Measurements from ENCODE around the gene MND1.
"Not testable (repeated sequence)": the region's sequence is repeated elsewhere in the genome, so short reads cannot be mapped to it uniquely, and the experiment has no call there.

The MND1 gene

DNA sequence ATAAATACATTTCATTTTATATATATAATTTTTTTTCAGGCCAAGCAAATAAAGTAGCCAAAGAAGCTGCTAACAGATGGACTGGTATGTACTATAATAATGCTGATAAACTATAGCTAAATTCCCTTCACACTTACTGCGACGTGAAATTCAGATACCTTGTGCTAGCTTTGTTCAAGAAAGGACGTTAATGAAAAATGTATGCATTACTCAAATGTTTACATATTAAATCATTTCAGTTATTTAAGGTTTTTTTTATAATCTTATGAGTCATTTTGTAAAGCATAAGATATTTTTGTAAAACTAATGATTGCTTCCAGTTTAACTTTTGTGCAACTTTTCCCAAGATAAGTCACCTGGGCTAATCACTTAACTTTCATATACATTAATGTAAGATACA lies 64.4 kb downstream of the MND1 start:
- no peak for DNase-seq

DNA sequence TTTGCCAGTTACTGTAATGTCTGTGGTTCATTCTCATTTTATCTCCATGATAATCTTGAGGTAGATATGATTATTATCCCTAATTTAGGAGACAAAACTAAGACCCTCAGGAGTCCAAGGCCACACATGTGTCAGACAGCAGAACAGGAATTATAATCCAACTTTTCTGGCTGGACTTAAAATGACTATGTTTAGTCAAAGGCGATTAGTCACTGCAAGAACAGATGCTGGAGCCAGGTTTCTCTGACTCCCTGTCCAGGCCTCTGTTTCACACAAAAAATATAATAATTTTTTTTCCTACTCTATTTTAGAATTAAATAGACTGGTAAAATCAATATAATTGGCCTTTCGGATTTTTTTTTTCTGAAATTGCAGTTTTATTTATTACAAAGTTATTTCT lies 64.9 kb downstream of the MND1 start:
- DNase-seq = no peak

DNA sequence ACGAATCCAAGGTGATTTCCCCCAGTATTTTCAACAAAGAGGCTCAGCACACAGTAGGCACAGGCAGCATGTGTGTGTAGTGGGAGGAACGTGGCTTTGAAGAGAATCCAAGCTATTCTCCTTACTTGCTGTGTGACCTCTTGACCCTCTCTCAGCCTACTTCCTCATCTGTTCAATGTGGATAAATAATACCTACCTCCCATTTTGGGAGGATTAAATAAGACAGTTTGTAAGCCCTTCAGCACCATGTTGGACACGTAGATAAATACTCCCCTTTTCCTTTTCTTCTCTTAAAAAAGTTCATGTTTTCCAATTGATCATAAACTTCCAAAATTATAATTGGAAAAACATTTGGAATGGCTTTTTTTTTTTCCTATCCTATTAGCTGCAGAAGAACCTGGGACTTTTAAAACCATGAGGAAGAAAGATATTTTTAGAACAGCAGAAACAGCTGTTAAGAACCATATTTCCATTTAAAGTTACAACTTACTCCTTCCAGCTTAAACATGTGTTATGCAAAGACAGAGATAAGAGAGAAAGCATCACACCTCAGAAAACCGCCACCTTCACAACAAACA lies 65.5 kb downstream of the MND1 start:
- no peak for DNase-seq

DNA sequence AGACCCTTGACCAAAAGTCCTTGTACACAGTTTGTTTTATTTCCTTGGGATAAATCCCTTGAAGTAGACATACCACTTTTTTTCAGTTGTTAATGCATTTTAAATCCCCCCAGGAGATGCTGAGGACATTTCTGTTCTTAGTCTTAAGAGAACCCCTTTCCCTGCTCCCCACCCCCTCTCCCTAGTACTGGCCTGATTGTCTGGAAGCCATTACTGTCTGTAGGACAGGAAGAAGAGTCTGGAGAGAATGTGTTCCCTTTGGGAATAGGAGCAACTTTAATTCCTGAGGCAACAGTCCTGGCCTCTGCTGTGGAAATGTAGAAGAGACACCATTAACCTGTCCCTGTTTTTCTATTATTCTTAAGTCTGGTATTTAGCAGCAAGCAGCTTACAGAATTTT lies 69.4 kb downstream of the MND1 start:
- DNase-seq = no peak

DNA sequence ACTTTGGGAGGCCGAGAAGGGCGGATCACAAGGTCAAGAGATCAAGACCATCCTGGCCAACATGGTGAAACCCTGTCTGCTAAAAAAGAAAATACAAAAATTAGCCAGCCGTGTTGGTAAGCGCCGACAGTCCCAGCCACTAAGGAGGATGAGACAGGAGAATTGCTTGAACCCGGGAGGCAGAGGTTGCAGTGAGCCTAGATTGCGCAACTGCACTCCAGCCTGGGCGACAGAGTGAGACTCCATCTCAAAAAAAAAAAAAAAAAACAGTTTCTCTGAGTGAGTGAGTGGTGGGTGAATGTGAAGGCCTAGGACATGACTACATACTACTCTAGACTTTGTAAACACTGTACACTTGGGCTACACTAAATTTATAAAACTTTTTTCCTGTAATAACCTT lies 72.0 kb downstream of the MND1 start:
- DNase-seq = not testable (repeated sequence)

DNA sequence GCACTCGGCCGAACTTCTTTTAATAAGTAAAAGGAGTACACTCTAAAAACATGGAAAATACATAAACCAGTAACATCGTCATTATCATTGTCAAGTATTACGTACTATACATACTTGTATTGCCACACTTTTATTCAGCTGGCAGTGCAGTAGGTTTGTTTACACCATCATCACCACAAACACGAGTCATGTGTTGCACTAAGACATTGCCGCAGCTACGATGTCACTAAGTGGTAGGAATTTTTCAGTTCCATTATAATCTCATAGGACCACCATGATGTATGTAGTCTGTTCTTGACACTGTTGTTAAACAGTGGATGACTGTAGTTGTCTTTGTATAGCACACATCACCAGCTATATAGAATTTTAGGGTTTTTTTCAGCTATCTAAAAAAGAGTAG lies 73.6 kb downstream of the MND1 start:
- no peak for DNase-seq

DNA sequence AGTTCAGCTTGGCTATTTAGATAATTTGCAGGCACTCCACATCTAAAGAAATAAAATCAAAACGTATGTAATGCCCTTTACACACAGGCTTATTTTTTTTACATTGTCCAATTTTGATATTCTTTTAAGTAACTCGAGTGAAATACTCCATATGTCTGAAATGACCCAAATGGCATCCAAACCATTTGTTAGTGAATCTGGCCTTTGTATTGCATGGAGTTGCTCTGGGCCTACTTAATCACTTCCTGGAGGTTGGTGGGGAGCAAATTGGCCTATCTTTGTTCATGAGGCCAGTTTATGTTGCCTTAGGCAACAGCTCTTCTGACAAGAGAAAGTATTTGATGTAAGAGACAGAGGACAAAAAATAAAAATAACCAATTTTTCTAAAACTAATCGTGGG lies 74.1 kb downstream of the MND1 start:
- no peak for DNase-seq

DNA sequence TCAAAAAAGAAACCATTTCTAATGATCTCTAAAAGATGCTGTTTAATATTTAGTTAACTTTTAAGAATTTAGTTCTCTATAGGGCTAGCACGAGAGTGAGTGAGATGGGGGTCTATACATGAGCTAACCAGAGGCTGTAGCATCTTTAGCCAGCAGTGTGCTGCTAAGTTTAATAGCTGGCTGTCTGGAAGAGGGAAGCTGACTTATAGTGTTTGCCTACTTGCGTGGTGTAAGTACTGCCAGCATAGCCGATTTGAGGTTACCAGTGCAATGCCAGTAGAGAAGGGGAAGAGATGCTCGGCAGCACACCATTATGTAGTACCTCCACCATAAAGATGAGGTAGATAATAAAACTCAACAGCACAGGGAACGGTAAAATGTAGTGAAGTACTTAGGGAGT lies 74.5 kb downstream of the MND1 start:
- DNase-seq = no peak

DNA sequence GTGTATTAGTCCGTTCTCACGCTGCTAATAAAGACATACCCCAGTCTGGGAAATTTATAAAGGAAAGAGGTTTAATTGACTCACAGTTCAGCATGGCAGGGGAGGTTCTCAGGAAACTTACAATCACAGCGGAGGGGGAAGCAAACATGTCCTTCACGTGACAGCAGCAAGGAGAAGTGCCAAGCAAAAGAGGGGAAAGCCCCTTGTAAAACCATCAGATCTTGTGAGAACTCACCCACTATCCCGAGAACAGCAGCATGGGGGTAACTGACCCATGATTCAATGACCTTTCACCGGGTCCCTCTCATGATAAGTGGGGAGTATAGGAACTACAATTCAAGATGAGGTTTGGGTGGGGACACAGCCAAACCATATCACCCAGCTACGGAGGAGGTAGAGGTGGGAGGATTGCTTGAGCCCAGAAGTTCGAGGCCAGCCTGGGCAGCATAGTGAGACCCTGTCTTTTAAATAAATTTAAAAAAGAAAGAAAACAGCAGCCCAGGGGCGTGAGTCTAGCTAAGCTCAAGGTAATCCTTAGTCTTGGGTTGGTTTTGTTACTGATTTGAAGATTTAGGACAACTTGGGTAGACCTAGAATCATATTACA lies 75.3 kb downstream of the MND1 start:
- DNase-seq = no peak

DNA sequence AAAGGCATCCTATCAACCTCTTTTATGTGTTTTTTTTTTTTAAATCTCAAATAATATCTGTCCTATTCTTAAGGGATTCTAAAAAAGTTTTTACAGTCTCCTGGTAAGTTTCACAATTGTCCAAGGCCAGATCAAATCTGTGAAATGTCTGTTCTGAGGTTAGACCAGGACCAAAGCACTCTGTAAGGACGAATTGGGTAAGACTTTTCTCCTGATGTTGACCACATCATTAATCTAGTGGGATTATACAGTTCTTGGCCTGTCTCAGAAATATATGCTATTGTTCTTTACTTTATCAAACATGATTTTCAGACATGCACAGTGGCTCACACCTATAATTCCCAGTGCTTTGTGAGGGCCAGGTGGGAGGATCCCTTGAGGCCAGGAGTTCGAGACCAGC lies 75.9 kb downstream of the MND1 start:
- no peak for DNase-seq

DNA sequence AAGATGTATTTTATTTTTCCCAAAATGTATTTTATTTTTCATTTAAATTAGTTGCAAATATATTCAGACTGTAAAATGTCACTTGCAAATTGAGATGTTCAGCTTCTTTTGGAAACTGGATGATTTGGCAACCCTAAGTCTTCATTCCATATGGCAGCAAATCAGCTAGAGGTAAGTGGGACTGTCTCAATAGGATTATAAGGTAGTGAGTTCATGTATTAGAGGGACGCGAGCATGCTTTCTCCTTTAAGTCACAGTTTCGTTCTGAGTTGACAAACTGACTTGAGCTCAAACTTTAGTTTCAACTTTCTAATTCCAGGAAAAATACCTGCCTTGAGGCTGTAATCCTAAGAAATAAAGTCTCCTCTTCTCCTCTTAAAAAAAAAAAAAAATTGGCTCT lies 77.5 kb downstream of the MND1 start:
- DNase-seq = no peak

DNA sequence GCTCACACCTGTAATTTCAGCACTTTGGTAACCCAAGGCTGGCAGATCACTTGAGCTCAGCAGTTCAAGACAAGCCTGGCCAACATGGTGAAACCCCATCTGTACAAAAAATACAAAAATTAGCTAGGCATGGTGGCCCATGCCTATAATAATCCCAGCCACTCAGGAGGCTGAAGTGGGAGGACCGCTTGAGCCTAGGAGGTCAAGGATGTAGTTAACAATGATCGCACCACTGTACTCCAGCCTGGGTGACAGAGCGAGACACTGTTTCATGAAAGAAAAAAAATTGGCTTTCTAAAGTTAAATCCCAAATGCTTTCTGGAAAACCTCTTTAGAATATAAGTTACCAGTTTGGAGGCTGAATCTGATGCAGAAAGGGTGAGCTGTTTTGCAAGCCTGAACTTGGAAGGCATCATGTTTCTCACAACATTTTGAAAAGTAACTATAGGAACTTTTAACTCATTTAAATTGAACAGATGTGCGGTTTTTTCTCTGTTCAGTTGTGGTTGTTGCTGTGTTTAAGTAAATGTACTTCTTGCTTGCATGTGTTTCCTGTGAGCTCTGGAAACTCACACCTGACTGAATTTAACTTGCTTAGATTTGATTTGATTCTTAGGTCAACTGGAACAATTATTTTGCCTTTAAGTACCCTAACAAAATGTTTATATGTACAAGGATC lies 81.9 kb downstream of the MND1 start:
- peak; percentile 23 for DNase-seq

DNA sequence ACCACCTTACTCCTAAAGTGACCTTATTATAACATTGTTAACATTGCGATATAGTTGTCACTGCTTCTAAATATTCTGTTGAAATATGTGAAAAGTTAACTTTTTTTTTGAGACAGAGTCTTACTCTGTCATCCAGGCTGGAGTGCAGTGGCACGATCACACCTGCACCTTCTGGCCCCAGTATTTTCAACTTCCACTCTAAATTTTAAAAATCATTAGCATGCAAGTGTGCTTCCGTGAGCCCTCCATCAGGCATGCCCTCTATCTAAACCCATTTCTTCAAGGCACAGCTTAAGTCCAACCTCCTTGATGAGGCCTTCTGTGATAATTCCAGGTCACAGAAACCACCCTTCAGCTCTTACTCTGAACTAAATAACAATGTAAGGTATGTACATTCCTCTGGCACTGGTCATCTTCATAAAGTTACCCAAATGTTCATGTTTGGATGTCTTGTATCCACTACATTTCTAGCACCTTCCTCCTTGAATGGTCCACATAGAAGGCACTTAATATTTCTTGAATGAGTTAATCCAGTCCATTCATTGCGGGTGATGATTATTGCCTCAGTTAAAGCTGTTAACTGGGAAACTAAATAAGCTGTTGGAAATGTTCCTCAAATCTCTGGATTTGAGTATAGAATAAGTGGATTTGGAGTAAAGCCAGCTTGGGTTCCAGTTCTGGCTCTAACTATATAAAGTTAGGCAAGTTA lies 83.0 kb downstream of the MND1 start:
- no peak for DNase-seq

DNA sequence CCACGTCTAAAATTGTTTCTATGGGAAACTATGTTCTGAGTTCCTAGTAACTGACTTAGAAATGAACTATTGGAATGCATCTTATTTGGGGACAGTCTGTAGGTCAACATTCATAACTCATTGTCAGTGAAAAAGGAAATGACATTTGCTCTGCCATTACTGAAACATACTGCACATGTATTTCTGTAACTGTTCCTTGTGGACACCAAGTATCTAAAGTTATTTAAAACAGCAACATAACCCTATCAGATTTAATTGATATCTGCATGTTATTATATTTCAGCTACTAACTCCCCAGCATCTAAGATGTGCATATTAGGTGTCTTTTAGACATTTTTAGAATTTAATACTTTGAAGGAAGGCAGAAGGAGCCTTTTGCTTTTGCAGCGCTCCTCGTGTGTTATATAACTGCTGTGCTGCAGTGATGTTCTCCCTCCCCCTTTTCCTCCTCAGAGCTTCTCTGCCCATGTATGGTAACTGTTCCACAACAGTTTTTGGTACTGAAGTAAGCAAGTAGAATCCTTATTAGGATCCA lies 84.5 kb downstream of the MND1 start:
- DNase-seq = peak; percentile 43

DNA sequence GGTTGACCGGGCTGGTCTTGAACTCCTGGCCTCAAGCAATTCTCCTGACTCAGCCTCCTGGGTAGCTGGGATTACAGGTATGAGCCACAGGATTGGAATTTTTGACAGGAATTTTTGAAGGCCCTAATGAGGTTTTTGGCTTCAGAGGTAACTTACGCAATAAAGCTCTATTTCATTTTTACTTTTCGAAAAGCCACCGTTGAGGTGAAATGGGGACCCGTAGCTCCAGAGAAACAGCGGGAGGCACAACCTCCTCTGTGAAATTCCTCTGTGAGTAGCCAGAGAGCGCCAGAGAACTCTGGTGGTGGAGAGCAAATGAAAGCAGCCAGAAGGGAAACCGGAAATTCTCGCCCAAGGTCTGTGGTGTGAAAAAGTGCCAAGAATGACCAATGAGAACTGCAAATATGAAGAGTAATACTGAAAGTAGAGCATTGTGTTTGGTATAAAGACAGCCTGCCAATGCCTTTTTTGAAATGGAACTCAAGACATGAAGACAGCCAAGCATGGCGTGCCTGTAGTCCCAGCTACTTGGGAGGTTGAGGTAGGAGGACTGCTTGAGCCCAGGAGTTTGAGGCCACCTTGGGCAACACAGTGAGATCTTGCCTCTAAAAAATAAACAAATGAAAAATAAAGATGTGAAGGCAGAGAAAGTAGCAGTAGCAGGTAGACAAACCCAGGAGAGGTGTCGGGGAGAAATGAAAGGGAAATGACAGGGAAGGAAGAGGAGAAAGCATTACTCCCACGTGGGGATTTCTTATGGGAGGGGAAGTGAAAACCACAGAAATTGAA lies 88.7 kb downstream of the MND1 start:
- peak; percentile 71 for DNase-seq

DNA sequence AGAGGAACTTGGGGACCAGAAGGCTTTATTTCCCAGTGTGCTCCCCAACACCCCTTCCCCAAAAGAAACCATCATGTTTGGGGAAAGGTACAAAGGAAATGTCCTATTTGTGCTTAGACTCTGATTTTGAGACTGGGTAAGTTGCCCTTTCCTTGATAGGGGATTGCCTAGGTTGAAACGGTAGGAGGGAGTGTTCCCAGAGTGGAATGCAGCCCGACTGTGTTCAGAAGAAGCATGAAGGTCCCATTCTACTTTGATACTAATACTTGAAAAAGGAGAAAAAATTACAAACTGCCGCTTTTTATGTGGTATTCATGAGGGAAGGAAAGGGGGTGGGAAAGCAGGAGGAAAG lies 89.2 kb downstream of the MND1 start:
- DNase-seq = no peak

DNA sequence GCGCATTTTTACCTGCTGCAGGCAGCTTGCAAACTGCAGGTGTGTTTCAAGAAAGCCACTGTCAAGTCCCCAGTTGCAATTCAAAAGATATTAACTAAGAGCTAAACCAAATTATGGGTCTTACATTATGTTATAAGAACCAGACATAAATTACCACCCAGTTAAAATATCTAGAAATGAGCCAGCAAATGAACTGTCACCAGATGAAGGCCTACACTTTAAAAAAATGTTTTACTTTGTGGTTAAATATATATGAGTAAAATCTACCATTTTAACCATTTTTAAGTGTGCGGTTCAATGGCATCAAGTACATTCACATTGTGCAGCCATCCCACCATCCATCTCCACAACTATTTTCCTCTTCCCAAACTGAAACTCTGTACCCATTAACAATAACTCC lies 89.7 kb downstream of the MND1 start:
- no peak for DNase-seq

DNA sequence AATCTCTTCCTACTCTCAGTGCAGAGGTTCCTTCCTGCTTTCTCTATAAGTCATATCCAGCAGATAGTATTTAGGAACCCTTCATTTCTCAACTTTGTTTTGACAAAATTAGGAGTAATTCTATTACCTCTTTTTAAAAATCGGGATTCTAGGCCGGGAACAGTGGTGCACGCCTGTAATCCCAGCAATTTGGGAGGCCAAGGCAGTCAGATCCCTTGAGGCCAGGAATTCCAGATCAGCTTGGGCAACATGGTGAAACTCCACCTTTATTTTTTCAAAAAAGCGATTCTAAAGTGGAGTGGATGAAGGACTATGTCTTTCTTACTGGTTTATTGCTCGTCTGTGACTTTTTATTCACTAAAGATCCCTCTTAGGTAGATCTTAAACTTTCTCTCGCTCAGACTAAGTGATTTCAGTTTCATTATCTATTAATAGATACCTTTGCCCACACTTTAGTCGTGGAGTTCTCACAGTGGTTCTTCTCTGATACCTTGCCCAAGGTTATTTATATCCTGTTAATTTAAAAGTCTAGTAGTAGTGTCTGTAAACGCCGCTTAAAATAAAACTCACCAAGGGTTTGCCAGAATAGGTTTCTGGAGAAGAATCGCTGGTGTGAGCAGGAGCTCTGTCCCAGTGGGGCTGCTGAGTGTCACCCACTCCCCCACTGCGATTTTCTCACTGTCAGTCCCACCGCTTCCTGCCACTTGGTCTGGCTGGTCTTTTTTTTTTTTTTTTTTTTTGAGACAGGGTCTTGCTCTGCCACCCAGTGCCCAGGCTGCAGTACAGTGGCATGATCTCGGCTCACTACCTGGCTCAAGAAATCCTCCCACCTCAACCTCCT lies 94.6 kb downstream of the MND1 start:
- DNase-seq = peak; percentile 61

DNA sequence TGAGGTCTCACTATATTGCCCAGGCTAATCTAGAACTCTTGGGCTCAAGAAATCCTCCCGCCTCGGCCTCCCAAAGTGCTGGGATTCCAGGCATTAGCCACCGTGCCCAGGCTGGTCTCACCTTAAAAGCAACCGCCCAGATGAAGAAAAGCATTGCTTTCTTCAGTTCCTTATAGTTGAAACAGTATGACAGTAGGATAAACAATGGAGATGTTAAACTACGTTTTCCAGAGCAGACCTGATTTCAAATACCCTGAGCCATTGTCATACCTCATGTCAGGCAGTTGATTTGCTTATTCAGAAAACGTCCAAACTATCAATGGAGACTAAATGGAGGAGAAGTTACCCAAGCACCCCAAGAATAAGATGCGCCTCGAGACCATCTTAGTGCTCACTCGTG lies 95.3 kb downstream of the MND1 start:
- no peak for DNase-seq

DNA sequence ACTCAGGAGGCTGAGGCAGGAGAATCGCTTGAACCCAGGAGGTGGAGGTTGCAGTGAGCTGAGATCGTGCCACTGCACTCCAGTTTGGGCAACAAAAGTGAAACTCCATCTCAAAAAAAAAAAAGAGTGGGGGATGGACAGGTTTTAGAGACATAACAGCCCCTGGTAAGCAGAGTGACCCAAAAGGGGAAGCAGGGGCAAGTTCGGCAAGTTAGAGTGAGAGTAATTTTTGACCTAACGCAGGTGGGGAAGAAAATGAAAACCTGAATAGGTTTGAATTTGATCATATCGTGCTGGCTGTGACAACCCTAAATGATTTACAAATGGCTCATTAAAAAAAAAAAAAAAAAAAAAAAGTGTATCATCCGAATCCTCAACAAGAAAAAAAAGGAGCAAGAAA lies 96.0 kb downstream of the MND1 start:
- no peak for DNase-seq

DNA sequence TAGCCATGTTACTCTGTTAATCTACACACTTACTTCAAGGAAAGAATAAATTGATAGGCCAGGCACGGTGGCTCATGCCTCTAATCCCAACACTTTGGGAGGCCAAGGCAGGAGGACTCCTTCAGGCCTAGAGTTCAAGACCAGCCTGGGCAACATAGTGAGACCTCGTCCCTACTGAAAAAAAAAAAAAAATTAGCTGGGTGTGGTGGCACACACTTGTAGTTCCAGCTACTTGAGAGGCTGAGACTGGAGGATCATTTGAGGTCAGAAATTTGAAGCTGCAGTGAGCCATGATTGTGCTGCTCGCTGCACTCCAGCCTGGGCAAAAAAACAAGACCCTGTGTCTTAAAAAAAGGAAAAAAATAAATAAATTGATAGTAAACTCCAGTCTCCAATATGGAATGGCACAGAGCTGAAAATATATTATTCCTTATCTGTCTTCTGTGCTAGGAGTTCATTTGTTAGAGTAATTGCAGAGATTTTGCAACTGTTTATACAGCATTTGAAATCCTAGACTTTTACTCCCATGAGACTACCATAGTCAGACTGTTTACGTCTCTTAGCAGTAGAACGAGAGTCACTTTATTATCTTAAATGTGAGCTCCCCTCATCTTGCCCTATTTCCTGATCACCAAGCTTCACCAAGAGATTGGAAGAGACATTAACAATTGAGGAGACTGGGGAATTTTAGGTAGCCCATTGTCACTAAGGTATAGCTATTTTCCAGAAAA lies 102.9 kb downstream of the MND1 start:
- DNase-seq = no peak

Measured in CD4-positive, alpha-beta T cell treated with Interleukin-17A for 4 hours (primary cell).